Measurements from ENCODE around the gene TMEM203.

Gene TMEM203

DNA sequence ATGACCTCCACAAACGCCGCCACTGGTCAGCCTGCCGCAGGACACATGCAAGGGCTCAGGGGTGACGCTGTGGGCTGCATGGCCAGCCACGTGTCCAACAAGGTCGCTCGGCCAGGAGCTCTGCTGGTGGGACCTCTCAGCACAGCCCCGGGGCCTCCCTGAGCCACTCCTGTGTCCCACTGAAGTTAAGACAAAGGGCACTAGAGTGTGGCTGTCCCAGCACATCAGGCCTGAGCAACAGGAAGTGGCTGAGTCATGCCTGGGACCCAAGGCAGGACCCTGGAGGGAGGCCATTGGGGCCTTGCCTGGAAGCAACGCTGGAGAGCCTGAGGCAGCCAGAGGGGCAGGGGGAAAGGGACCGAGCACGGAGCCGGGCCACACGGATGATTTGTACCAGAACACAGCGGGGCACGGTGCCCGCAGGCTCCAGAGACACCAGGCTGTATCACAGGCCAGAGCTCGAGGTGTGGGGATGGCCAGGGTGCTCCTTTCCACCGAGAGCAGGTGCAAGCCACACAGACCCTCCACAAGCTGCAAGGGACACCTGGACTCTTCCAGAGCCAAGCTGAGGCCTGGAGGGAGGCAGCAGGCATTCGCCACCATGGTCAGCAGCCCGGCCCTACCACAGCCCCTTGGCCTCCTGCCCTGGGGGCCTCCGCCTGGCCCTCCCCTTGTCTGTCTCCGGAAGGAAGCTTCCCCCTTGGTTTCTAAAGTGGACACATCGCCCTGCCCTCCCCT is 27.1 kb downstream of the TMEM203 start:
- no peak for DNase-seq (ENCODE audit: low spot score)

GRCh38 chr9:137176302-137177182 is 28.9 kb downstream of the TMEM203 start:
- peak; percentile 51 for DNase-seq (ENCODE audit: low spot score)

DNA sequence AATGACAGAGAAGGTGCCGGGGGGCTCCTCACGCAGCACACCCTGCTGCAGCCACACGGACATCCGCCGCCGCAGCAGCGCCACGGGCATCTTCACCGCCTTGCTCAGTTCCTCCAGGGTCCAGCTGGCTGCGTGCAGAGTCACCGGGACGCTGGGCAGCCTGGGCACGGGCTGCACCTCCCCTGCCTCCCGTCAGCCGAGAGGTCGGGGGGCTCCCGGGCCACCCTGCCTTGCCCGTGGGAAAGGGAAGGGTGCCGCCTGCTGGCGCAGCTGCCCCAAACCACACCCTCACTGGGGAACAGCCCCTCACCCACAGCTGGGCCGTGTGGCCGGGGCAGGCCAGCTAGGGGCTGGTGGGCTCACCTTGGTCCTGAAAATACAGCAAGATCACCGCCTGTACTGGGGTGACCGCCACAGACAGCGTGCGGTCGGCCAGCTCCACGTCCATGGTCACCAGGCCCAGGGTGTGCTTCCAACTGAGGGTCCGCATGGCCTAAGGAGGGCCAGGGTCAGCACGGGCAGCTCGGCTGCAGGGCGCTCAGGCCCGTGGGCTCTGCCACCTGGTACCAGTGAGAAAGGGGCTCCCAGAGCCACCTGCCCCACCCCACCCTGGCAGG is 30.0 kb downstream of the TMEM203 start:
- no peak for DNase-seq (ENCODE audit: low spot score)

GRCh38 chr9:137174722-137175293 is 30.6 kb downstream of the TMEM203 start:
- DNase-seq (ENCODE audit: low spot score): no peak

DNA sequence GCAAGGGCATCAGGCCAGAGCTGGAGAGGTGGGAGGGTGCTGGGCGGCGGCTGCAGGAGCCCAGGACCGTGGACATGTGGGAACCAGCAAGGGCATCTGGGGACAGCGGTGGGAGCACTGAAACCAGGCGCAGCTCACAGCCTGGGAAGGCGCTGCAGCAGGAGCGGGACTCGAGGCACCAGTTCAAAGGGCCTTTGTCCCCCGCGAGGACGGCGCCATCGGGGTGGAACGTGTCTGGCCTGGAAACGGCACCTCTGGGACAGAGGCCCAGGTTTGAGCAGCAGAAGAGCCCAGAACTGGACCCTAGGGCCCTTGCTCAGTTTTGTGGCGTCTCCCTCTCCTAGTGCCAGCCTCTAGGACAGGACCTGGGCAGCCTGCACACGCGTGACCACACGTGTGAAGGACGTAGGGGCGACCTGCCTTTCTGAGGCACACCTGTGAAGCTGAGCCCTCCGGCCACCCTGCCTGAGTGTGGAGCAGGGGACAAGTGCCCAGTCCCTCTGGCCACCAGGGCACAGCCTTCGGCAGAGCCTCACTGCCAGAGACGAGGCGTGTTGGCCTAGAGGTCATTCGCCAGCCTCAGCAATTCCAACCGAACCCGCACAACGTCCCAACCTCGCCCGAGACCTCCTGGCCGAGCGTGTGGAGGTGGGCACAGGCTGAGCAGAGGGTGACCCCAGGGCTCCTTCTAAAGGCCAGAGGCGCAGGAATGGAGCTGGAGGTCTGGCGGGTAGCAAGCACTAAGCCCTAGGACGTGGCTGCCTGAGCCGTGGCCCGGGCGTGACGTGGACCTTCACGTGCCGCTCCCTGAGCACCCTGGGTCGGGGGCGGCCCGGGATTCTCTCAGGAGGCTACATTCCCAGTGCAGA is 31.4 kb downstream of the TMEM203 start:
- no peak for DNase-seq (ENCODE audit: low spot score)

- DNase-seq (ENCODE audit: low spot score): no peak
These were observed 32.3 kb downstream of the TMEM203 start for GRCh38 chr9:137172901-137173795.

- DNase-seq (ENCODE audit: low spot score): no peak
These were observed 34.1 kb downstream of the TMEM203 start for GRCh38 chr9:137171149-137171900.

DNA sequence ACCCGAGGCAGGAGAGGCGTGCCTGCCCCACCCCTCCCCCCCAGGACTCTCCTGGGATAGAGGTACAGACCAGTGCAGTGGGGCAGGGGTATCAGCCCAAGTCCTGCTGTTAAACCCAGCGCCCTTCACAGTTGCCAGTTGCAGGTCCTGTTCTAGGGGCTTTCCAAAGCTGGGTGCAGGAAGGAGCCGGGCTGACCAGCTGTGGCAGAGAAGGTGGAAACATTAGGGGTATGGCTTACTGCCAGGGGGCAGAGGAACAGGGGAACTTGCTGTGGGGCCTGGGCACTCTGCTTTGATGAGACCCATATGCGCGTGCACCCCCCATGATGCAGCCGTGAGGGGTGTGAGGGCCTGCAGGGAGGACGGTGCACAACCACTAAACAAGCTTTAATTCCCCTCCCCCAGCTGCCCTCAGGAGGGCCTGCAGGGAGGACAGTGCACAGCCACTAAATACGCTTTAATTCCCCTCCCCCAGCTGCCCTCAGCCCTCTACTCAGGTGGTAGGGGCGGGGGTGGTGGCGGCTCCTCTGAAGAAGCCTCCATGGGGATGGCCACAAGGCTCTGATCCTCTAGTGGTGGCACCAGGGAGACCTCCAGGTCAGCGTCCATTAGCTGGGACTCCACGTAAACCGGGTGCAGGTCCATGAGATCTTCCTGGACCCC is 34.8 kb downstream of the TMEM203 start:
- no peak for DNase-seq (ENCODE audit: low spot score)

- no peak for DNase-seq (ENCODE audit: low spot score)
These were observed 35.5 kb downstream of the TMEM203 start, which contains the start of gene LRRC26 for GRCh38 chr9:137169896-137170358. TSS of gene LRRC26 (minus strand) at chr9:137170051. CDS start at chr9:137169943, 108 bp downstream.

GRCh38 chr9:137168904-137169856 is 36.3 kb downstream of the TMEM203 start:
- DNase-seq (ENCODE audit: low spot score): no peak

DNA sequence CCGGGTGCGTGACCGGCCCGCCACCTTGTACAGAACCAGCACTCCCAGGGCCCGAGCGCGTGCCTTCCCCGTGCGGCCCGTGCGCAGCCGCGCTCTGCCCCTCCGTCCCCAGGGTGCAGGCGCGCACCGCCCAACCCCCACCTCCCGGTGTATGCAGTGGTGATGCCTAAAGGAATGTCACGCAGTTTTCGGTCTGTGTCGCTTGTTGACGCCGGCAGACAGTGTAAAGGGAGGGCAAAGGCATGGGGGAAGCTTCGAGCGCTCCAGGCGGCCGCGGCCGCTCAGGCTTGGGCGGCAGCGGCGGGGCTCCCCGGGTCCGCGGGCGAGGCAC is 36.9 kb downstream of the TMEM203 start:
- DNase-seq (ENCODE audit: low spot score): no peak

GRCh38 chr9:137167747-137168572 is 37.5 kb downstream of the TMEM203 start:
- DNase-seq (ENCODE audit: low spot score): no peak

DNA sequence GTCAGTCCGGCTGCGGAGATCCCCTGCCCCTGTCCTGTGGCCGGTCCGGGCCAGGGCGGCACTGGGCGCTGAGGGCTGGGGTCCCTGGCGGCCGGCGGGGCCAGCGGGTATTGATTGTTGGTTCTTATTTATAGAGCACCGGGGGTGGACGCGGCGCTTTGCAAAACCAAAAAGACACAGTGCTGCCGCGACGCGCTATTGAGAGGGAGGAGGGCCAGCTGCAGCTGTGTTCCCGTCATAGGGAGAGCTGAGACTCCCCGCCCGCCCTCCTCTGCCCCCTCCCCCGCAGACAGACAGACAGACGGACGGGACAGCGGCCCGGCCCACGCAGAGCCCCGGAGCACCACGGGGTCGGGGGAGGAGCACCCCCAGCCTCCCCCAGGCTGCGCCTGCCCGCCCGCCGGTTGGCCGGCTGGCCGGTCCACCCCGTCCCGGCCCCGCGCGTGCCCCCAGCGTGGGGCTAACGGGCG is 38.1 kb downstream of the TMEM203 start:
- no peak for DNase-seq (ENCODE audit: low spot score)

DNA sequence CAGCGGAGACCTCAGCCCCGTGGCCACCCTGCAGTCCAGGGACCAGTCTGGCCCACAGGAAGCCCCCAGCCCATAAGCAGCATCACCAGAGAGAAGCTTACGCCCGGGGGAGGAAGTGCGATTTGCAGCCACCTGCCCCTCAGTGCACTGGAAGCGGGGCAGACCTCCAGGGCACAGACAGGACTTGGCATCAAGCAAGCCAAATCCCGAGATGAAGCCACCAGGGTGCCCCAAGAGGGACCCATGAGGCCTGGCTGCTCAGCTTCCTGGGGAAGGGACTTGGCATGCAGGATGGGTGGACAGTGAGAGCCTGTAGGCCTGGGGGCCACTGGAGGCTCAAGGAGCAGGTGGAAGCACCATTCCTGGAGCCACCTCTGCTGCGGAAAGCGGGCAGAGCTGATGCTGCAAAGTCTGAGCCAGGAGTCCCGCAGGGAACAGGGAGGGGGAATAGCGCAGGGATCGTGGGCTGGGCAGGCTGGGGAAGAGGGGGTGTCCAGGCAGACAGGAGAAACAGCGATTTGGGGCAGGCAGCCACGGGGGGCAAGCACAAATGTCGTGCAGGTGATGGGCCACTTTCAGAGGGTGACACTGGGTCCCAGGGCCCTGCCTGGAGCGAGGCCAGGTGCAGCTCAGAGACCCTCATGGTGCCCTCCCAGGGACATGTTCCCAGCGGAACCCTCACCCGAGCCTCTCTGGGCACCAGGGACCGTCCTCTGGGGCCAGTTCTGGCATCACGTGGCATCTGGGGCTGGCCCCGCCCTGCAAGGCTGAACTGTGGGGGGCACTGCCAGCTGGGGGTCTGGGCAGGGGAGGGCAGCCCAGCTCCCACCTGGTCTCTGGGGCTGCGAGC is 38.8 kb downstream of the TMEM203 start:
- DNase-seq (ENCODE audit: low spot score): no peak

DNA sequence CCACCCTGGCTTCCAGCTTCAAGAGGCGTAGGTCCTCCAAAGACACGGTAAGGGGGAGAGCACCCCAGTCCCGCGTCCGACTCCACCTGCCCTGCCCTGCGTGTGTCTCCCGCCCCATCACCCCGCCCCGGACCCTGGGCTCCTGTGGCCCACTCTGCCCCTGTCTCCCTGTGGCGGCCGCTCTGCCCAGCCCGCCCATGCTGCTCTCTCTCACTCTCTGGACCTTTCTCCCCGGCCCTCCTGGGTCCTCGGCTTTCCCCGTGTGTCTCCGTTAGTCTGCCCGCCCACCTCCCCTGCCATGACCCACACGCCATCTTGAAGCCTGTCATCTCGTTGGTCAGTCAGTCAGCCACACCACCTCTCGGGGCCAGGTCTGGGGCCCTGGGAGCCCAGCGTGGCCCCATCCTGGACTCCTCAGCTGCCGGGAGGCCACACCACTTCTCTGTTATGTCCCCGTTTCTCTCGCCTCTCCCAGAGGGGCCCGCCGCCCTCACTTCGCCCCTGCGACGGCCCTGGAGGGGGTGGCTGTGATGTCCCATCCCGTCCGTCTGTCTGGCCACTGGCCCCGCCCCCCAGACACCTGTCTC is 40.1 kb downstream of the TMEM203 start:
- DNase-seq (ENCODE audit: low spot score): no peak
